ENCODE measurements around the gene SRGAP1.

DNA sequence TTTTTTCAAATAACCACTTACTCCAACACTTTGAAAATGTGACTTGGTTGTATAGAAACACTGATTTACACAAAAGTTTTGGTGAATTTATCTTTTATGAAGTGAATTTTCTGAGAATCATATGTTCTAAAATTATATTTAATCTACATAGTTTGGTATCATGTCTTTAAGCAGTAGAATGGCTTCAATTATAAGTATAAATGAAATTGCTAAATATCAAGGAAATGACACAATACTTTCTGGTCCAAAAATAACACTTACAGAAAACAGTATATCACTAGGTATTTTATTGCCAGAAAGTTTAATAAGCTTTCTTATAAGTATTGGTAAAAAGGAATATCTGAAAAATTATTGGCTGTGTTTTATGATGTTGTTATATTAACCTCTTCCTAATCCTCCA lies 90.9 kb downstream of the SRGAP1 start:
- TF ChIP-seq, protein P1, sequence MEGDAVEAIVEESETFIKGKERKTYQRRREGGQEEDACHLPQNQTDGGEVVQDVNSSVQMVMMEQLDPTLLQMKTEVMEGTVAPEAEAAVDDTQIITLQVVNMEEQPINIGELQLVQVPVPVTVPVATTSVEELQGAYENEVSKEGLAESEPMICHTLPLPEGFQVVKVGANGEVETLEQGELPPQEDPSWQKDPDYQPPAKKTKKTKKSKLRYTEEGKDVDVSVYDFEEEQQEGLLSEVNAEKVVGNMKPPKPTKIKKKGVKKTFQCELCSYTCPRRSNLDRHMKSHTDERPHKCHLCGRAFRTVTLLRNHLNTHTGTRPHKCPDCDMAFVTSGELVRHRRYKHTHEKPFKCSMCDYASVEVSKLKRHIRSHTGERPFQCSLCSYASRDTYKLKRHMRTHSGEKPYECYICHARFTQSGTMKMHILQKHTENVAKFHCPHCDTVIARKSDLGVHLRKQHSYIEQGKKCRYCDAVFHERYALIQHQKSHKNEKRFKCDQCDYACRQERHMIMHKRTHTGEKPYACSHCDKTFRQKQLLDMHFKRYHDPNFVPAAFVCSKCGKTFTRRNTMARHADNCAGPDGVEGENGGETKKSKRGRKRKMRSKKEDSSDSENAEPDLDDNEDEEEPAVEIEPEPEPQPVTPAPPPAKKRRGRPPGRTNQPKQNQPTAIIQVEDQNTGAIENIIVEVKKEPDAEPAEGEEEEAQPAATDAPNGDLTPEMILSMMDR (IDR thresholded peaks at IDR 0.05) = no peak
- TF ChIP-seq POLR2A (IDR thresholded peaks at IDR 0.05; ENCODE audit: low read depth) (no peak), EP300 (IDR thresholded peaks at IDR 0.05) (no peak)
